Posterior vena cava (tissue), 2 donors: ENCODE measurements around the gene AMER2. TPM values are rescaled to one million over a fixed set of nuclear protein-coding genes. Genes with fewer than 3 reads are reported as not detected.

ENCODE experiments used
- DNase-seq: peaks from one replicate; pipeline ENCODE4 v3.0.0-alpha.2; 2020; ENCODE audit warnings: low spot score
- intact Hi-C, 2 donors: fragments of 100-400 bp; cut with DNase I; formaldehyde crosslinking; loops; one replicate each; pipeline versions ENCODE4 v1.14.1 to v1.14.2; 2022 to 2023
- long read RNA-seq, 2 donors: library from polyadenylated mRNA; unstranded; transcript quantifications; one replicate each; pipeline ENCODE4 v2.0.0, GENCODE V29; 2020 to 2021
- total RNA-seq, 2 donors: library from RNA; stranded (reverse); fragmentation: NEBNext Ultra II Directional; extraction: Animal tissue kit (Norgen Biotek cat#: 25700); gene quantifications; one replicate each; pipeline ENCODE4 v1.2.1, GENCODE V29; 2021
- donor health status: DM: yes; HTN: yes; CAD: no.
- donor health status: DM: yes; HTN: yes; CAD: no.

Gene AMER2, protein sequence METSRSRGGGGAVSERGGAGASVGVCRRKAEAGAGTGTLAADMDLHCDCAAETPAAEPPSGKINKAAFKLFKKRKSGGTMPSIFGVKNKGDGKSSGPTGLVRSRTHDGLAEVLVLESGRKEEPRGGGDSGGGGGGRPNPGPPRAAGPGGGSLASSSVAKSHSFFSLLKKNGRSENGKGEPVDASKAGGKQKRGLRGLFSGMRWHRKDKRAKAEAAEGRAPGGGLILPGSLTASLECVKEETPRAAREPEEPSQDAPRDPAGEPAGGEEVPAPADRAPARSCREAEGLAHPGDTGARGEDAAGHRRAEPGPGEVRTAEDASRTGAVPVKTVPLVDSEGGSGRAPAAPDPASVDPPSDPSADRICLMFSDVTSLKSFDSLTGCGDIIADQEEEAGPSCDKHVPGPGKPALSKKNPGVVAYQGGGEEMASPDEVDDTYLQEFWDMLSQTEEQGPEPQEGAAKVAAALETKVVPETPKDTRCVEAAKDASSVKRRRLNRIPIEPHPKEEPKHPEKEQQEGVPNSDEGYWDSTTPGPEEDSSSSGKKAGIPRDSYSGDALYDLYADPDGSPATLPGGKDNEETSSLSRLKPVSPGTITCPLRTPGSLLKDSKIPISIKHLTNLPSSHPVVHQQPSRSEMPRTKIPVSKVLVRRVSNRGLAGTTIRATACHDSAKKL
- total RNA-seq = not detected
- long read RNA-seq, donor 1 = 0 reads
- long read RNA-seq, donor 2 = 0 reads

DNA sequence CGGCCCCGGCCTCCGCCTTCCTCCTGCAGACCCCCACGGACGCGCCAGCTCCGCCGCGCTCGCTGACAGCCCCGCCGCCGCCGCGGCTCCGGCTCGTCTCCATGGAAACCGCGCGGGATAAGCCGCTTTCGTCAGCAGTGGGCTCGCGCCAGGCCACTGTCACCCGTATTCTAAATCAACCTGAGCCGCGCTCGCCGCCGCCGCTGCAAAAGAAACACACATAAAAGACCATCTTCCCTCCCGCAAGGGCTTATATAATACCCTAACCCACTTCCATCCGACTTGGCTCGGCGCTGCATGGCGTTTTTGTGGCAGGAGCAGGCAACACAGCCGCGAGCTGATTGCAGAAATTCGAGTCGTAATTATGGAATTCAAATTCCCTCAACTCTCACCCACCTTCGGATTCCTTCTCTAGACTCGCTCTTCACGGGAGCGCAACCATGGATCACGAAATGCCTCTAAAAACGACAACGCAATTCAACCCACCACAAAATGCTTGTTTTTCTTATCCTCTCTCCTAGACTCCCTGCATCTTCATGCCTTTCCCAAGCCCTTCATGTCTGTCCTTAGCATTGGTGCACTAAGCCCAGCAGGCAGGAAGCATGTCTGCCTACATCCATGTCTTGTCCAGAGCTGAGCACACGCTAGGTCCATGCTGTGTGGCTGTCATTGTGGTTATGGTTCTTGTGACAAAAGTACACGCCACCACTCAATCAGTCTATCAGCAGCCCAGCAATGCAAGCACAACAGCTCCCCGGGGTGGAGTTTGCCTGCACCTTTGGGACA, at the start of gene AMER2:
AMER2 (minus strand) TSS at position 772 of the 786 bp plus-strand sequence; CDS start at position 103, 669 bp downstream.
- intact Hi-C loops = no loop called here
- no peak for DNase-seq

- intact Hi-C loops = no loop called here
- no peak for DNase-seq
These were observed 45.9 kb upstream of the AMER2 start for GRCh38 chr13:25218019-25218418.

GRCh38 chr13:25217023-25217885, 45.2 kb upstream of the AMER2 start:
- intact Hi-C loops = no loop called here
- no peak for DNase-seq

- DNase-seq = no peak
- intact Hi-C loops = no loop called here
These were observed 43.1 kb upstream of the AMER2 start for GRCh38 chr13:25215253-25215575.

GRCh38 chr13:25214491-25215252, 42.6 kb upstream of the AMER2 start:
- no peak for DNase-seq
- intact Hi-C loops = no loop called here

DNA sequence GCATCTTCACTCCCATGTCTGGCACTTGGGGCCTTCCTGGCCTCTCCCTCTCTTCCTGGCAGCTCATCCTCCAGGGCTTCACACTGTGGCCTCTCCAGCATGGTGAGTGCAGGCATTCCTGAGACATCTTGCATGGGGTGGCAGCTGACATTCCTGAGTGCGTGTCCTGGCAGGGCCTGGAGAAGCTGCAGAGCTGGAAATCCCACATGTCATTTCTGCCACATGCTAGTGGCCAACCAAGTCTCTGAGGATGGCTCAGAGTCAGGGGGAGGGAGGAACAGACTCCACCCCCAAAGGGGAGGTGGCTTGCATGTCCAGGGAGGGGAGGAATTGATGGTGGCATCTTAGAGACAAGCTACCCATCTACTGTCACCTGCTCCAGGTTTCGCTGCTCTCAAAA, 41.6 kb upstream of the AMER2 start:
- DNase-seq = no peak
- intact Hi-C loops = no loop called here

DNA sequence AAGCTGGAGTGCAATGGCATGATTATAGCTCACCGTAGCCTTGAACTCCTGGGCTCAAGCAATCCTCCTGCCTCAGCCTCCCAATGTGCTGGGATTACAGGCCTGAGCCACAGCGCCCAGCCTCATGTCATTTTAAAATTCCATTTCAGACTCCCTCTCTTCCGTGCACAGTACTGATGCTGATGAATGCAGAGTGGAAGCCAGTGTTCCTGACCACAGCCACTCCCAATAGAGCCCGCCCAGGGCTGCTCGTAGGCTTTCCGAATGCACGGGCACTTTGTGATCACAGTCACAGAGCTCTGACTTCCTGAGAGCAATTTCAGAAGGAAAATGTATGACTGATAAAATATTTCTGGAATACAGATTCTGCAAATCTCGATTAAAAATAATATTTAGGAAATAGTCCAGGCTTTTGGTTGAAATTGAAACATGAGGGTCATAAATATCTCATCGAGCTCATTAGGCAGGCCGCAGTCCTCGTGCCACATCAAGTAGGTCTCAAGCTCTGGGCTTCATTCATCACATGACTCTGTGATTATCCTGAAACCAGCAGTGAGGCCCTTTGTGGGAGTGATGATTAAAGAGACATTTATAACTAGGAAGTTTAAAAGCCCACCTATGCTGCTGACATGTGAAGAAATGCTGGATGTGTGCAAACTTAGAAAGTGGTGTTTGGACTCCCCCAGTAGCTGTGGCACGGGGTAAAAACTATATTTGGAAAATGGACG, 38.9 kb upstream of the AMER2 start:
- intact Hi-C loops = no loop called here
- no peak for DNase-seq

DNA sequence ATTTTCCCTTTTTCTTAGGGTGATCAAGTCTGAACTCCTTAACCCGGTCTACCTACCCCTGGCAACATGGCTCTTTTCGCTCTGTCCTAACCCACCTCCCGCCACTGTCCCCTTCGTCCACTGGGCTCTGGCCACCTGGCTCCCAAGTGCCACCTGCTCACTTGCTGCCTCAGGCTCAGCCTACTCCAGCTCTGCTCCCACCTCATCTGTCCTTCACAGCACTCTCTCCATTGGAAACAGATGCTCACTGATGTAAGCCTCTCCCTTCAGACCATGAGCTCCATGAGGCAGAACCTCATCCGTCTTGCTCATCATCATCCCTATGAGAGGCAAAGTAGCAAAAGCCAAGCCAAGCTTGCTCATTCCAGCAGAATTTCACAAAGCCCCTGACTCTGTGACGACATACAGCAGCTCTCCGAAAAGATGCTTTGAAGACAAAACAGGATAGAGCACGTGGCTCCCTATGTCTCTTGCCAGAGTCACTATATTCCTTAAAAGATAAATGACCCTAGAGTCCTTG, 35.3 kb upstream of the AMER2 start:
- intact Hi-C loops = no loop called here
- no peak for DNase-seq

- intact Hi-C loops = no loop called here
- DNase-seq = no peak
These were observed 32.8 kb upstream of the AMER2 start for GRCh38 chr13:25204863-25205262.

DNA sequence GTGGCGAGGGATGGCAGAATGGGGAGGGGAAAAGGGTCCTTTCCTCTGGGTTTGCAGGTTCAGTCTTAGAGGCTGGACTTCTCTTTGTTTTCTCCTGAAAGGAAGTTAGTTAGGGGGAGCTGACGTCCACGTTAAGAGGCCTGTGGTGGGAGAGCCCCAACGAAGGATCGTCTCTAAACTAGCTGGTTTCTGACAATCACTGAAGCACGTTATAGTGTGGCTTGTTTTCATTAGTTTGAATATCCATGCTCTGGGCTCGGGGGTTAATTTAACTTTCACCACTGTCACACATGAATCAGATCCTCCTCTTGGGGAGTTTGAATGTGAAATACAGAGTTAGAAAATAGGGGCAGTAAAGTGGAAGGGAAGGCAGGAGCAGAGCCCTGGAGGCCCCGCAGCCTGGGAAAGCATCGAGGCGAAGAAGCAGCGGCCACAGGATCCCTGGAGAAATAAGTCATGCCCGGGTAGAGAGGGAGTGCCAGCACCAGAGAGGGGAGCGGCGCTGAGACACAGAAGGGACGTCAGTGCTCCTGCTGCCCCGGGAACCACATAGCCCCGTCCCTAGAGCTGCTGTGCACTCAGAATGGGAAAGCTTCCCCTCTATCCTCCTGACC, 31.1 kb upstream of the AMER2 start:
- intact Hi-C loops = no loop called here
- DNase-seq = no peak

DNA sequence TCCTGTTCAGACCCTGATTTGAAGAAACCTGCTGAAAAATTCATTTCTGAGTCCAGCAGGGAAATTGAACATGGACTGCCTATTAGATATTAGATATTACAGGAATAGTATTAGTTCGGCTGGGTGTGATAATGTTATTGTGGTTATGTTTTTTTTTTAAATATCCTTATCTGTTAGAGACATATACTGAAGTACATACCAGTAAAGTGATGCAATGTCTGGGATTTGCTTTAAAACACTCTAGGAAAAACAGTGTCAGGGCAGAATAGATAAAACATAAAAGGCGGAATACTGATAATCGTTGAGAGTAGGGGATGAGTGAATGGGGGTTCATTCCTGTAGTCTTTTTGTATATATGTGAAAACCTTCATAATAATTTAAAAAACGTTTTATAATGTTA, 28.7 kb upstream of the AMER2 start:
- DNase-seq = no peak
- intact Hi-C loops = no loop called here

GRCh38 chr13:25198647-25199046, 26.6 kb upstream of the AMER2 start:
- intact Hi-C loops = no loop called here
- DNase-seq = no peak

DNA sequence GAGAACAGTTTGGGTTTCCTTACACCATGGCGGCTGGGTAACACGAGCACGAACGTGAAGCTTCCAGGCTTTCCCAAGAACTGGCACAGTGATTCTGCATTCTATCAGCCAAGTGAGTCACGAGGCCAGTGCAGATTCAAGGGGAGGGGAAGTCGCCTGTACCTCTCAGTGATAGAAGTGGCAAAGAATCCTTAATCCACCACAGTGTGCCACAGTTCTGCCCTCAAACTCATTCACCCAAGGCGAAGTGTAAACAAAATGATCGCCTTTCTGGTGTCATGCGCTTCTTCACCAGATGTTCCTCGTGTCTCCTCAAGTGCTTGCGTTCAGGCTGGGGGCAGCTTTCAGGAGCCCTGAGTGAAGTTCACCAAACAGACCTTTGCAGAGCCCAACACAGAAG, 24.9 kb upstream of the AMER2 start:
- intact Hi-C loops = no loop called here
- no peak for DNase-seq

DNA sequence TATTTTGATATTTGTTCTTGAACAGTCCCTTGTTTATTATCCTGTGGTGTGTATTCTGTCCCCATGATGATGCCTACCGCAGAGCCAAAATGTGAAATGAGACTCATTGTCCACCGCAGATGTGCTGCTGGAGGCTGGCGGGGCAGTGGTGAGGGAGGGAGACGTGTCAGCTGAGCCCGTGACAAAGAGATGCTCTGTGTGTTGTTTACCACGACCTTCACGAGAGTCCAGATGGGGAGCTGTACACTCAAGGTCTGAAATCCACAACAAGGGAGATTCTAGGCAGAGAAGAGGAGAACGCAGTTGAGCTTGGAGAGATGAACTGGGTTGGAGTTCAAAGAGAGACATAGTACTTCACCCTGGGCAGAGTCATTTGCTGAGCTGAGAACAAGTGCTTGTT, 20.8 kb upstream of the AMER2 start:
- intact Hi-C loops = no loop called here
- no peak for DNase-seq

DNA sequence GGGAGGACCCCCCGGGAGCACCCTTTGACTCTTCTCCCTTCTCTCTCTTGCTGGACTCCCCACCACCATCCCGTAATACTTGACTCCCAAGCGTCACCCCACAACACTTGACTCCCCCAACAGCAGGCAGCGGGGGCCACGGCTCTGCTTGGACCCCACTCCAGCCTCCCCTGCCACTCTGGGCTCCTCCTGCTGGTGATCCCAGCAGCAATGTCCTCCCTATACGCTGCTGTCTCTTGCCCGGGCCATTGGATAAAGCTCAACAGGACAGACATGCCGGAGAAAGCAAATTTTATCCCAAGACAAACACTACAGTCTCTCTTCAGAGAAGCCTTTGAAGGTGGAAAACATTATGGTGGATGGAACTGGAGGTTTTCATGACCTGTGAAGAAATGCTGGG, 20.4 kb upstream of the AMER2 start:
- DNase-seq = no peak
- intact Hi-C loops = no loop called here

DNA sequence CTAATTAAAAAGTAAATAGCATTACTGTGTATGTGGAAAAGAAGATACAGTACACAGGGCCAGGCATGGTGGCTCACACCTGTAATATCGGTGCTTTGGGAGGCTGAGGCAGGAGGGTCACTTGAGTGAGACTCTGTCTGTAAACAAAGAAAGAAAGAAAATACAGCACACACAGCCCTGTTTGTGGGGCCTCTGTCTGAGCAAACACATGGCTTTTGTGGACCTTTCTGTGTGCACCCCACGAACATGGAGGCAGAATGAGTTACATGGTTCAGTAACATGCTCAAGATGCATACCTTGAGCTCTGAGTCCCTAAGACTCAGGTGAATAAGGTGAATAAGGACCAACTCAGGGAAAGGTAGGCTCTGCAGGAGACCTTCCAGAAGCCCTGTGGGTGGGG, 20.0 kb upstream of the AMER2 start:
- intact Hi-C loops = no loop called here
- DNase-seq = no peak

GRCh38 chr13:25190771-25191170, 18.7 kb upstream of the AMER2 start:
- DNase-seq = no peak
- intact Hi-C loops = no loop called here
